ENCODE data around the gene VAC14.

Gene VAC14

GRCh38 chr16:70721202-70721963 is 79.6 kb downstream of the VAC14 start:
- TF ChIP-seq, protein P1, sequence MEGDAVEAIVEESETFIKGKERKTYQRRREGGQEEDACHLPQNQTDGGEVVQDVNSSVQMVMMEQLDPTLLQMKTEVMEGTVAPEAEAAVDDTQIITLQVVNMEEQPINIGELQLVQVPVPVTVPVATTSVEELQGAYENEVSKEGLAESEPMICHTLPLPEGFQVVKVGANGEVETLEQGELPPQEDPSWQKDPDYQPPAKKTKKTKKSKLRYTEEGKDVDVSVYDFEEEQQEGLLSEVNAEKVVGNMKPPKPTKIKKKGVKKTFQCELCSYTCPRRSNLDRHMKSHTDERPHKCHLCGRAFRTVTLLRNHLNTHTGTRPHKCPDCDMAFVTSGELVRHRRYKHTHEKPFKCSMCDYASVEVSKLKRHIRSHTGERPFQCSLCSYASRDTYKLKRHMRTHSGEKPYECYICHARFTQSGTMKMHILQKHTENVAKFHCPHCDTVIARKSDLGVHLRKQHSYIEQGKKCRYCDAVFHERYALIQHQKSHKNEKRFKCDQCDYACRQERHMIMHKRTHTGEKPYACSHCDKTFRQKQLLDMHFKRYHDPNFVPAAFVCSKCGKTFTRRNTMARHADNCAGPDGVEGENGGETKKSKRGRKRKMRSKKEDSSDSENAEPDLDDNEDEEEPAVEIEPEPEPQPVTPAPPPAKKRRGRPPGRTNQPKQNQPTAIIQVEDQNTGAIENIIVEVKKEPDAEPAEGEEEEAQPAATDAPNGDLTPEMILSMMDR (IDR thresholded peaks at IDR 0.05; ENCODE audit: low read depth, low read length), result no peak
- H3K4me3 ChIP-seq (ENCODE audit: low read depth, low read length), result no peak overlapping the region

DNA sequence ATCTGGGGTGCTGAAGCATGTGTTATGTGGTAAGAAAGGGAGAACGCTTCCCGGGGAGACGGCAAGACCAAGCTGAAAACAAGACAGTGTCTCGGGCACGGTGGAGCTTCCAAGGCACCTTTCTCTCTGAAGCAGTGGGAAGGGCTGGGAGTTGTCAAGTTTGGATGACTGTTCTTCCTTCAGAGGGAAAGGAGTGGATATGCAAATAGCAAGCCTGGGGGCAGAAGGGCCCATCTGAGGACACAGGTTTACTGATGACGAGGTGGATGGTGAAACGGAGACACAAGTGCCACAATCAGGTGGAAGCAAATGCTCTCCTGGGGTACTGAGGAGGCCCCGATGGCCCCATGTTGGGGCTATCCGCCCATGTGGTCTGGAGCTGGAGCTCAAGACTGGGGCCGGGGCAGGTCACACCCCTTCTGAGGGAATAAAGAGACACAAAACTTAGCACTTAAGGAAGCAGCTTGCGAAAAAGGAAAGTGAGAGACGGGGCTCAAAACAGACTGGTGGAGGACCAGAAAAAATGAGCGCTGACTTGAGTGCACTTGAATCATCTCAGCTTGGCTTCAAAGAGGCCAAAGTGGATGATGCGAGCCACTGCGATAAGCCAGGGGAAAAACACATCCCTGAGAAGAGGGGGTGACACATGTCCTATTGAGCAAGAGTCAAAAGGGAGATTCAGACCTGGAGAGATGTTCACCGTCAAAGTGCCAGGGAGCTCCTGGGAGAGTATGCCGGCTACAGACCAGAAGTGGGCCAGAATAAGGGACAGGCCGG is 80.3 kb downstream of the VAC14 start:
- H3K4me3 ChIP-seq (ENCODE audit: low read depth, low read length), result no peak overlapping the region
- TF ChIP-seq, protein P1 (IDR thresholded peaks at IDR 0.05; ENCODE audit: low read depth, low read length), result no peak

GRCh38 chr16:70717065-70717464 is 83.9 kb downstream of the VAC14 start:
- H3K4me3 ChIP-seq (ENCODE audit: low read depth, low read length), result no peak overlapping the region
- TF ChIP-seq, protein P1 (IDR thresholded peaks at IDR 0.05; ENCODE audit: low read depth, low read length), result no peak

DNA sequence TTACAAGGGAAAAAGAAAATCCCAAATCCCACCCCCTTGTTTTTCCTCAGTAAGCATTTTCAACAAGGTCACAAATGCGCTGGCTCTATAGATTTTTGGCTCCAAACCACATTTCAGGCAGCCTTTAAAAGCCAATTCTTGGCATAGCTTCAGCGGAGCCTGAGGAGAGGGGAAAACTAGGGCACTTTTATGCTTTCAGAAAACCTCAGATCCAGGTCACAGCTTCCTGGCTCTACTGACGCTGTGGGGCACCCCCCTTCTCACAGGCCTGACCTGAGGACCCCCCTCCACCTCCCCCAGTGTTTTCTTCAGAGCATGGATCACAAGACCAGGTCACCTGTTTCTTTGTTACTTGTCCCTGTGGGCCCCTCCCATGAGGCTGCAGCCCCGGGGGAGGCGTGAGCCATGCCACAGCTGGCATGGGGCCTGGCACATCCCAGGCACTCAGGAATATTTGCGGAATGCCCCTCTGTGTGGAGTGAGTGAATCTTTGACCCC is 85.0 kb downstream of the VAC14 start:
- TF ChIP-seq, protein P1 (IDR thresholded peaks at IDR 0.05; ENCODE audit: low read depth, low read length), result no peak
- H3K4me3 ChIP-seq (ENCODE audit: low read depth, low read length), result no peak overlapping the region

- TF ChIP-seq, protein P1 (IDR thresholded peaks at IDR 0.05; ENCODE audit: low read depth, low read length), result no peak
- no peak overlapping the region for H3K4me3 ChIP-seq (ENCODE audit: low read depth, low read length)
Measured at GRCh38 chr16:70715055-70715858, 85.7 kb downstream of the VAC14 start.

- H3K4me3 ChIP-seq (ENCODE audit: low read depth, low read length), result no peak overlapping the region
- TF ChIP-seq, protein P1 (IDR thresholded peaks at IDR 0.05; ENCODE audit: low read depth, low read length), result no peak
Measured at GRCh38 chr16:70714581-70715054, 86.3 kb downstream of the VAC14 start.
